Neural cell (in vitro differentiated cells): ENCODE measurements around the gene MCM5.

ENCODE experiments used
- EP300 ChIP-seq: fragments of 450-650 bp; conservative IDR thresholded peaks from 2 replicates; pipeline ENCODE4 v1.6.1; 2014; ENCODE audit warnings: antibody characterized with exemption, mild to moderate bottlenecking, moderate library complexity; ENCODE audit not compliant: poor library complexity, severe bottlenecking
- EZH2 ChIP-seq: fragments of 200-600, 300-800 bp; shearing (Covaris generic), sonication (generic); IDR thresholded peaks from 2 replicates; pipeline ENCODE4 v1.6.1; 2014; ENCODE audit warnings: antibody characterized with exemption, low read length, borderline replicate concordance, mild to moderate bottlenecking; ENCODE audit not compliant: insufficient read depth, poor library complexity, severe bottlenecking
- MXI1 ChIP-seq: fragments of 450-650 bp; conservative IDR thresholded peaks from 2 replicates; pipeline ENCODE4 v1.6.1; 2014; ENCODE audit warnings: antibody characterized with exemption, mild to moderate bottlenecking; ENCODE audit not compliant: poor library complexity, severe bottlenecking
- RAD21 ChIP-seq: fragments of 450-650 bp; conservative IDR thresholded peaks from 2 replicates; pipeline ENCODE4 v1.6.1; 2014; ENCODE audit warnings: antibody characterized with exemption, mild to moderate bottlenecking, moderate library complexity
- REST ChIP-seq: IDR thresholded peaks from 2 replicates; pipeline ENCODE4 v1.6.1; 2012; ENCODE audit warnings: borderline replicate concordance
- TF ChIP-seq, protein P1 (sequence below): fragments of 450-650 bp; IDR thresholded peaks from 2 replicates; pipeline ENCODE4 v1.5.1; 2014; ENCODE audit warnings: antibody characterized with exemption, mild to moderate bottlenecking, moderate library complexity; ENCODE audit not compliant: poor library complexity, severe bottlenecking

DNA sequence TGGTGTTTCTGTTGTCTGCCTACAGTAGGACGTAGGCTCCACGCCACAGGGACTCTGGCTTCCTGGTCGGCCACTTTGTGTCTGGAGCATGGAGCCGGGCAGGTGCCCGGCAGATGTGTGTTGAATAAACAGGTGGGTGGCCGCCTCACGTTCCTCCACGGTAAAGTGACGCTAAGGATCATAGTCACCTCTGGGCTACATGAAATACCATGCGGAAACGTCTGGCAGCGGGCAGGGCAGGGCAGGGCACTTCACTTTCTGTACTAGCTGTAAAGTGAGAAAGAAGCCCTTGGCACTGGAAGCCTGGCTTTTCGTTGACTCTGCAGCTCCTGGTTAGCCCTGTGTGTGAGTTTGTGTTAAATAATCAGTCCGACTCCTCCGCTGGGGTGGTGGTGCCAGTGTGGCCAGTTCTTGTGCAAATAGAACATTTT lies 52.4 kb downstream of the MCM5 start:
- TF ChIP-seq EP300 (no peak), REST (no peak), EZH2 (no peak), MXI1 (no peak), RAD21 (no peak)
- TF ChIP-seq, protein P1, sequence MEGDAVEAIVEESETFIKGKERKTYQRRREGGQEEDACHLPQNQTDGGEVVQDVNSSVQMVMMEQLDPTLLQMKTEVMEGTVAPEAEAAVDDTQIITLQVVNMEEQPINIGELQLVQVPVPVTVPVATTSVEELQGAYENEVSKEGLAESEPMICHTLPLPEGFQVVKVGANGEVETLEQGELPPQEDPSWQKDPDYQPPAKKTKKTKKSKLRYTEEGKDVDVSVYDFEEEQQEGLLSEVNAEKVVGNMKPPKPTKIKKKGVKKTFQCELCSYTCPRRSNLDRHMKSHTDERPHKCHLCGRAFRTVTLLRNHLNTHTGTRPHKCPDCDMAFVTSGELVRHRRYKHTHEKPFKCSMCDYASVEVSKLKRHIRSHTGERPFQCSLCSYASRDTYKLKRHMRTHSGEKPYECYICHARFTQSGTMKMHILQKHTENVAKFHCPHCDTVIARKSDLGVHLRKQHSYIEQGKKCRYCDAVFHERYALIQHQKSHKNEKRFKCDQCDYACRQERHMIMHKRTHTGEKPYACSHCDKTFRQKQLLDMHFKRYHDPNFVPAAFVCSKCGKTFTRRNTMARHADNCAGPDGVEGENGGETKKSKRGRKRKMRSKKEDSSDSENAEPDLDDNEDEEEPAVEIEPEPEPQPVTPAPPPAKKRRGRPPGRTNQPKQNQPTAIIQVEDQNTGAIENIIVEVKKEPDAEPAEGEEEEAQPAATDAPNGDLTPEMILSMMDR = no peak
